LNCAP (cell line): ENCODE results near the gene KRT78.

Experiments
- CTCF ChIP-seq: fragments of 450-650 bp; IDR thresholded peaks from 2 replicates; pipeline ENCODE4 v1.5.1; 2017; ENCODE audit warnings: mild to moderate bottlenecking

Gene KRT78

GRCh38 chr12:52817003-52817698, 31.6 kb downstream of the KRT78 start:
- no peak for TF ChIP-seq CTCF

- no peak for TF ChIP-seq CTCF
These were observed 32.9 kb downstream of the KRT78 start for GRCh38 chr12:52815676-52816588.

GRCh38 chr12:52815161-52815560, 33.6 kb downstream of the KRT78 start:
- TF ChIP-seq CTCF, result no peak

- no peak for TF ChIP-seq CTCF
These were observed 34.1 kb downstream of the KRT78 start for GRCh38 chr12:52814710-52815155.

GRCh38 chr12:52813885-52814709, 34.7 kb downstream of the KRT78 start, which contains the start of gene KRT4:
Gene KRT4 (minus strand): TSS chr12:52814116. CDS start chr12:52814058, 58 bp downstream.
- TF ChIP-seq CTCF, result no peak

- TF ChIP-seq CTCF, result no peak
These were observed 35.5 kb downstream of the KRT78 start for GRCh38 chr12:52813203-52813819.

- TF ChIP-seq CTCF, result no peak
These were observed 36.0 kb downstream of the KRT78 start for GRCh38 chr12:52812749-52813148.
